H1 (cell line): ENCODE measurements around the gene ADPRHL1. TPM values are rescaled to one million over a fixed set of nuclear protein-coding genes. Genes with fewer than 3 reads are reported as not detected.

Experiments
- CTCF ChIA-PET: fragments of 300-600 bp; sonication (Branson Sonifier 250); formaldehyde crosslinking; loops from one replicate; lab custom pipeline; 2021; ENCODE audit not compliant: partially characterized antibody; lab: Charles Lee
- POLR2A ChIA-PET: fragments of 300-600 bp; sonication (Branson Sonifier 250); formaldehyde crosslinking; loops from one replicate; lab custom pipeline; 2021; ENCODE audit warnings: inconsistent platforms; ENCODE audit not compliant: partially characterized antibody; lab: Charles Lee
- DNase-seq, 2 experiments: peaks; one replicate each; pipeline versions ENCODE4 v3.0.0 to v3.0.0-alpha.2; 2010 to 2022; ENCODE audit warnings: low spot score in 2 of 2, low read depth in 1 of 2, mixed read lengths in 1 of 2
- FAIRE-seq: peaks from 2 replicates; lab custom pipeline; 2011; peaks lifted over from hg19 to GRCh38; lab: Jason Lieb, UNC
- H2AFZ ChIP-seq: 2 replicates; pipeline ENCODE4 v1.8.1; 2012; ENCODE audit warnings: low read length, inconsistent platforms
- H2AK5ac ChIP-seq: 2 replicates; pipeline ENCODE4 v1.6.1; 2013; ENCODE audit warnings: low read depth, low read length
- H2BK120ac ChIP-seq: replicated peaks from 2 replicates; pipeline ENCODE3; 2013; ENCODE audit warnings: low read depth, low read length, inconsistent platforms
- H2BK12ac ChIP-seq: 2 replicates; pipeline ENCODE4 v1.6.1; 2013; ENCODE audit warnings: low read depth, low read length
- H2BK15ac ChIP-seq: 2 replicates; pipeline ENCODE4 v1.6.1; 2013; ENCODE audit warnings: low read length
- H2BK20ac ChIP-seq: 2 replicates; pipeline ENCODE4 v1.6.1; 2013; ENCODE audit warnings: low read length
- H2BK5ac ChIP-seq: 2 replicates; pipeline ENCODE4 v1.6.1; 2013; ENCODE audit warnings: low read depth, low read length
- H3K14ac ChIP-seq: 2 replicates; pipeline ENCODE4 v1.6.1; 2013; ENCODE audit warnings: inconsistent platforms; ENCODE audit not compliant: insufficient read length
- H3K18ac ChIP-seq: 2 replicates; pipeline ENCODE4 v1.6.1; 2013; ENCODE audit warnings: low read length; ENCODE audit errors: extremely low read depth
- H3K23ac ChIP-seq: 2 replicates; pipeline ENCODE4 v1.6.1; 2013; ENCODE audit warnings: inconsistent platforms; ENCODE audit not compliant: insufficient read length
- H3K23me2 ChIP-seq: 2 replicates; pipeline ENCODE4 v1.6.1; 2013; ENCODE audit warnings: low read depth, low read length
- H3K27ac ChIP-seq: 2 replicates; pipeline ENCODE4 v1.6.1; 2011; ENCODE audit warnings: low read depth, low read length, inconsistent platforms
- H3K27me3 ChIP-seq, 4 experiments: replicated peaks in 1 of 4; 1 replicate in 1 of 4; 2 replicates in 3 of 4; pipeline versions ENCODE4 v1.6.1 to v1.8.1; 2011 to 2013; ENCODE audit warnings: low read length in 3 of 4, mild to moderate bottlenecking in 3 of 4, inconsistent platforms in 2 of 4, mixed read lengths in 2 of 4, moderate library complexity in 1 of 4; ENCODE audit not compliant: control insufficient read depth in 3 of 4, insufficient read depth in 3 of 4; ENCODE audit errors: extremely low read depth in 1 of 4
- H3K36me3 ChIP-seq, 4 experiments: 2 replicates each; pipeline versions ENCODE4 v1.6.1 to v1.8.1; 2011 to 2013; ENCODE audit warnings: mild to moderate bottlenecking in 4 of 4, low read length in 3 of 4, moderate library complexity in 2 of 4, control low read depth in 1 of 4, inconsistent platforms in 1 of 4; ENCODE audit not compliant: insufficient read depth in 4 of 4, control insufficient read depth in 2 of 4
- H3K4ac ChIP-seq: replicated peaks from 2 replicates; pipeline ENCODE3; 2013; ENCODE audit warnings: low read length, low read depth, mixed read lengths, inconsistent platforms; ENCODE audit not compliant: insufficient read length
- H3K4me1 ChIP-seq, 4 experiments: replicated peaks in 1 of 4; 1 replicate in 1 of 4; 2 replicates in 3 of 4; pipeline versions ENCODE4 v1.6.1 to v1.8.1; 2011 to 2013; ENCODE audit warnings: low read length in 3 of 4, inconsistent platforms in 2 of 4, mixed read lengths in 1 of 4; ENCODE audit not compliant: insufficient read depth in 4 of 4, control insufficient read depth in 3 of 4
- H3K4me2 ChIP-seq, 2 experiments: 2 replicates each; pipeline versions ENCODE4 v1.6.1 to v1.8.1; 2011 to 2013; ENCODE audit warnings: low read depth in 2 of 2, low read length in 2 of 2, control low read depth in 1 of 2, inconsistent platforms in 1 of 2, mild to moderate bottlenecking in 1 of 2; ENCODE audit not compliant: insufficient read depth in 1 of 2
- H3K4me3 ChIP-seq, 4 experiments: fragments of 200-600, 300-600 bp in 1 of 4; sonication (generic), shearing (Covaris generic), sonication (Bioruptor Twin) in 1 of 4; 2 replicates each; pipeline versions ENCODE4 v1.5.1 to v1.8.1; 2011 to 2016; ENCODE audit warnings: low read length in 4 of 4, low read depth in 3 of 4, control low read depth in 2 of 4, inconsistent platforms in 2 of 4, mild to moderate bottlenecking in 2 of 4, mixed read lengths in 1 of 4, moderate library complexity in 1 of 4; ENCODE audit not compliant: insufficient read depth in 2 of 4; ENCODE audit errors: extremely low read depth in 1 of 4
- H3K56ac ChIP-seq: replicated peaks from 2 replicates; pipeline ENCODE3; 2013; ENCODE audit warnings: low read depth, mild to moderate bottlenecking, mixed read lengths, low read length, inconsistent platforms; ENCODE audit not compliant: insufficient read length
- H3K79me1 ChIP-seq: 2 replicates; pipeline ENCODE4 v1.6.1; 2013; ENCODE audit warnings: low read depth, low read length, control low read depth
- H3K79me2 ChIP-seq, 2 experiments: 2 replicates each; pipeline versions ENCODE4 v1.6.1 to v1.8.1; 2012 to 2013; ENCODE audit warnings: low read length in 2 of 2, mild to moderate bottlenecking in 2 of 2, inconsistent platforms in 1 of 2; ENCODE audit not compliant: insufficient read depth in 2 of 2, control insufficient read depth in 1 of 2
- H3K9ac ChIP-seq, 4 experiments: replicated peaks in 1 of 4; 1 replicate in 1 of 4; 2 replicates in 3 of 4; pipeline versions ENCODE4 v1.6.1 to v1.8.1; 2011 to 2013; ENCODE audit warnings: low read depth in 3 of 4, low read length in 3 of 4, control low read depth in 2 of 4, mild to moderate bottlenecking in 2 of 4, moderate library complexity in 2 of 4, inconsistent platforms in 1 of 4; ENCODE audit errors: extremely low read depth in 1 of 4
- H3K9me3 ChIP-seq, 2 experiments: 2 replicates each; pipeline versions ENCODE4 v1.6.1 to v1.8.1; 2012 to 2013; ENCODE audit warnings: mild to moderate bottlenecking in 2 of 2, moderate library complexity in 2 of 2, control low read depth in 1 of 2, inconsistent platforms in 1 of 2, low read depth in 1 of 2, low read length in 1 of 2, mixed read lengths in 1 of 2; ENCODE audit not compliant: insufficient read depth in 2 of 2
- H4K20me1 ChIP-seq, 2 experiments: replicated peaks in 1 of 2; 2 replicates each; pipeline versions ENCODE3 to v1.8.1; 2011 to 2013; ENCODE audit warnings: inconsistent platforms in 2 of 2, low read length in 2 of 2, mild to moderate bottlenecking in 1 of 2; ENCODE audit not compliant: insufficient read depth in 2 of 2, control insufficient read depth in 1 of 2
- H4K5ac ChIP-seq: 2 replicates; pipeline ENCODE4 v1.6.1; 2013; ENCODE audit warnings: low read length, low read depth, mixed read lengths, inconsistent platforms; ENCODE audit not compliant: insufficient read length
- H4K8ac ChIP-seq: 2 replicates; pipeline ENCODE4 v1.8.0; 2013; ENCODE audit warnings: mild to moderate bottlenecking, moderate library complexity, low read length, inconsistent platforms; ENCODE audit not compliant: insufficient read depth; ENCODE audit errors: extremely low read depth
- H4K91ac ChIP-seq: replicated peaks from 2 replicates; pipeline ENCODE3; 2013; ENCODE audit warnings: low read length, mixed read lengths, inconsistent platforms; ENCODE audit not compliant: insufficient read length
- BACH1 ChIP-seq: IDR thresholded peaks from 2 replicates; pipeline ENCODE4 v1.6.1; 2012; ENCODE audit warnings: low read length, improper control_type of control experiment
- HDAC6 ChIP-seq: IDR thresholded peaks from one replicate; pipeline ENCODE4 v1.7.1; 2012; ENCODE audit warnings: low read depth, mild to moderate bottlenecking, inconsistent platforms, low read length, moderate library complexity
- NANOG ChIP-seq: IDR thresholded peaks from 2 replicates; pipeline ENCODE4 v1.6.1; 2011; ENCODE audit warnings: low read length, low read depth, mild to moderate bottlenecking, inconsistent platforms; ENCODE audit not compliant: insufficient read depth, poor library complexity, severe bottlenecking
- NRF1 ChIP-seq: IDR thresholded peaks from 2 replicates; pipeline ENCODE4 v1.6.1; 2011; ENCODE audit warnings: mild to moderate bottlenecking, low read depth, low read length, improper control_type of control experiment
- RAD21 ChIP-seq, 2 experiments: IDR thresholded peaks in 1 of 2; conservative IDR thresholded peaks in 1 of 2; 2 replicates each; pipeline ENCODE4 v1.6.1; 2011; ENCODE audit warnings: low read depth in 2 of 2, low read length in 2 of 2, improper control_type of control experiment in 1 of 2, inconsistent platforms in 1 of 2, mild to moderate bottlenecking in 1 of 2, moderate library complexity in 1 of 2
- RBBP5 ChIP-seq: IDR thresholded peaks from 2 replicates; pipeline ENCODE4 v1.7.1; 2012; ENCODE audit warnings: low read depth, mild to moderate bottlenecking, inconsistent platforms, low read length, moderate library complexity, borderline replicate concordance
- SP2 ChIP-seq: IDR thresholded peaks from 2 replicates; pipeline ENCODE4 v1.6.1; 2012; ENCODE audit warnings: mild to moderate bottlenecking, low read length, inconsistent platforms
- TCF12 ChIP-seq: IDR thresholded peaks from 2 replicates; pipeline ENCODE4 v1.6.1; 2011; ENCODE audit warnings: low read depth, mild to moderate bottlenecking, low read length
- WGBS, 2 experiments: shearing (Covaris generic) in 1 of 2; methylation state at CpG; one replicate each; pipeline versions ENCODE4 v1.1.6 to v1.1.7; 2013 to 2015; ENCODE audit warnings: low lambda C conversion rate in 2 of 2, mixed read lengths in 2 of 2, inconsistent platforms in 1 of 2, low coverage in 1 of 2, missing lambda C conversion rate in 1 of 2; ENCODE audit not compliant: insufficient replicate concordance in 2 of 2, insufficient coverage in 1 of 2, insufficient read length in 1 of 2; ENCODE audit errors: extremely low coverage in 1 of 2, missing lambda C conversion rate in 1 of 2; 5-methylcytosine and 5-hydroxymethylcytosine counted together
- polyA plus RNA-seq, 7 experiments: library from polyadenylated mRNA; depleted of rRNA in 3 of 7; stranded (reverse) in 5 of 7; unstranded in 2 of 7; fragments of >200 nt in 5 of 7; fragments of 200-250 nt in 2 of 7; gene quantifications; 1 replicate in 5 of 7; 2 replicates in 1 of 7; 4 replicates in 1 of 7; pipeline versions ENCODE4 v1.2.1 to v1.2.3, GENCODE V29; 2011 to 2013; ENCODE audit warnings: missing spikeins in 2 of 7, mixed read lengths in 2 of 7
- total RNA-seq: library from RNA; stranded (reverse); fragmentation: NEBNext Ultra II Directional; extraction: Animal tissue kit (Norgen Biotek cat#: 25700); gene quantifications from 2 replicates; pipeline ENCODE4 v1.2.1, GENCODE V29; 2021

ADPRHL1 gene
- total and polyA plus RNA-seq, 2 of the 8 experiments (the other 6 are each of a cell fraction or from before 2014, with no cell fraction given) = 0.74 to 1.7 TPM

GRCh38 chr13:113365971-113366588 is 87.2 kb downstream of the ADPRHL1 start:
- Histone ChIP-seq H3K23me2 (peaks cover 10% of the 10 kb centered on the region; the same call in 1 of the 2 replicates), H4K8ac (no peak overlapping the region), H3K79me2 (peaks cover 3 to 22% of the 10 kb centered on the region in 2 experiments), H2AK5ac (no peak overlapping the region), H3K36me3 (no peaks in the 10 kb centered on the region; a peak in 1 of 8 replicates), H3K79me1 (peaks cover 3% of the 10 kb centered on the region), H3K9ac (no peak overlapping the region), H2BK12ac (peak overlapping the region; percentile 90; the same call in 1 of the 2 replicates), H2AFZ (no peak overlapping the region), H2BK20ac (0 out of 2 replicates have a peak overlapping the region, but pooled peaks have one; percentile 48), H3K23ac (no peak overlapping the region), H3K4me3 (no peak overlapping the region), H3K56ac (no peak overlapping the region), H4K5ac (no peak overlapping the region), H2BK120ac (peak overlapping the region; percentile 38), H2BK15ac (0 out of 2 replicates have a peak overlapping the region, but pooled peaks have one; percentile 81), H3K18ac (peak overlapping the region; percentile 24; the same call in 1 of the 2 replicates), H2BK5ac (peak overlapping the region; percentile 66; the same call in 1 of the 2 replicates), H3K4me1 (peaks cover 2 to 27% (median 7%) of the 10 kb centered on the region in 4 experiments), H3K9me3 (no peaks in the 10 kb centered on the region; a peak in 1 of 4 replicates), H3K27ac (no peak overlapping the region), H3K4me2 (no peak overlapping the region), H3K27me3 (0 out of 7 replicates have a peak, but pooled peaks cover 0 to 4% (median 0%) of the 10 kb centered on the region in 4 experiments), H3K4ac (peak overlapping the region; percentile 77), H4K20me1 (peaks cover 0 to 4% of the 10 kb centered on the region in 2 experiments), H4K91ac (peak overlapping the region; percentile 69), H3K14ac (no peak overlapping the region)
- WGBS, 2 experiments = 94% methylated on average over 7 of the region's 9 CpGs; no CpG with 5 or more reads in 1 of the 2 experiments
- CTCF ChIA-PET = interaction anchor here (1.1 to 2.6 kb wide), 8 partner anchors 13 to 219 kb away, joined by 3 to 15 read pairs (median 5); no protein-coding TSS in a partner anchor
- TF ChIP-seq NRF1 (no peak), TCF12 (no peak), RBBP5 (no peak), BACH1 (no peak), HDAC6 (no peak), NANOG (no peak), RAD21 (IDR thresholded peaks at IDR 0.05 in 1 of 2, conservative IDR thresholded peaks at IDR 0.05 in 1 of 2; ENCODE audit: low read depth in 2 of 2, low read length in 2 of 2) (no peak), SP2 (no peak)
- DNase-seq = peak in 1 of 2 experiments; percentile 50
- POLR2A ChIA-PET = interaction anchor here (0.6 to 7.3 kb wide), 11 partner anchors 8 to 156 kb away, joined by 3 to 78 read pairs (median 7); partner anchors contain the start of gene CUL4A
- FAIRE-seq = no peak
